Activated CD4-positive, alpha-beta T cell treated with anti-CD3 and anti-CD28 coated beads, Interleukin-2, amount 50 U/mL, for 24 hours (primary cell): ENCODE measurements around the gene RSAD1.

Experiments
- DNase-seq, 2 donors: peaks; one replicate each; pipeline ENCODE4 v3.0.0-alpha.2; 2020; ENCODE audit warnings: low read depth in 1 of 2, low spot score in 1 of 2

The RSAD1 gene

GRCh38 chr17:50457621-50458020, 21.0 kb upstream of the RSAD1 start:
- no peak for DNase-seq

DNA sequence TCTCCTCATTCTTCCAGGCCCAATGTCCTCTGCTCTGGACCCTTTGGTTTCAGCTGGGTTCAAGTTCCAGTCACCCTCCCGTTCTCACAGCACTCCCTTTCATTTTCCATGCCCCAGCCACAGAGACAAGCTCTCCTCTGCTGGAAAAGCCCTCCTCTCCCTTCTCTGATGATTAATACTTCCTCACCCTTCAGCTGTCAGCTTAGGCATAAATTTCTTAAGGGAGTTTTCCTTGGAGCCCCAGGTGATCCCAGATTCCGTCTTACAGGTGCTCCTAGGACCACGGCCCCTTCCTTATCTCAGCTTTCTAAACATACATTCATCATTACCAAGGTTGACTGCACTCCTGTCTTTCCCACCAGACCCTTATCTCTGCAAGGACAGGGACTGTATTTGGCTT, 20.4 kb upstream of the RSAD1 start:
- DNase-seq = no peak

DNA sequence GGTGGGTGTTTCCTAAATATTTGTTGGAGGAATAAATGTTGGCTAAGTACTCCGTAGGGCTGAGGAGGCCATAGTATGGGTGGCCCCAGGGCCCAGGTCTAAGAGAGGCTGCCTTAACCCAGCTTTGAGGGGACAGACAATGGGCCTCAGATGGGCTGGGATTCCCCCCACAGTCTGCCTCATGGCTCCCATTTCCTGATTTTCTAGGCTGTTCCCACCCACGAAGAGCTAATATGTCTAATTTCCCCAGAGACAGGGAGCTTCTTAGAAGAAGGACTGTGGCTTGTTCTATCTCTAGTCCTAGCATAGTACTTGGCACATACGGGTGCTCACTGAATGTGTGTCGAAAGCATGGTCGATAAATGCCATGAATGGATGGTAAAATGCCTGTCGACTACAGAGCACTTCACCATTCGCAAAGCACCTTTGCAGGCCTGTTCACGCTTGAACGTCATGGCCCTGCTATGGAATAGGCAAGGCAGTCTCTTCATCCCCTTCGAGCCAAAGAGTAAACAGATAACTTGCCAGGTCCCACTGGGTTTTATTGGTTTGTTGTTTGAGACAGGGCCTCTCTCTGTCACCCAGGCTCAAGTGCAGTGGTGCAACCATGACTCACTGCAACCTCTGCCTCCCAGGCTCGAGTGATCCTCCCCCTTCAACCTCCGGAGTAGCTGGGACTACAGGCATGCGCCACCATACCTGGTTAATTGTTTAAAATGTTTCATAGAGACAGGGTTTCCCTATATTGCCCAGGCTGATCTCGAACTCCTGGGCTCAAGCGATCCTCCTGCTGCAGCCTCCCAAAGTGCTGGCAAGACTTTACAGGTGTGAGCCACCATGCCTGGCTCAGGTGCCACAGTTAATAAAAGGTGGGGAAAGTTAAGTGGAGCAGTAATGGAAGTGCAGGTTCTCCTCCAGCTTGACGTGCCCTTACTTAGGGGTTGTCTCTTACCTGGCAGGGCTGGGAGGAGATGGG, 19.7 kb upstream of the RSAD1 start:
- no peak for DNase-seq

DNA sequence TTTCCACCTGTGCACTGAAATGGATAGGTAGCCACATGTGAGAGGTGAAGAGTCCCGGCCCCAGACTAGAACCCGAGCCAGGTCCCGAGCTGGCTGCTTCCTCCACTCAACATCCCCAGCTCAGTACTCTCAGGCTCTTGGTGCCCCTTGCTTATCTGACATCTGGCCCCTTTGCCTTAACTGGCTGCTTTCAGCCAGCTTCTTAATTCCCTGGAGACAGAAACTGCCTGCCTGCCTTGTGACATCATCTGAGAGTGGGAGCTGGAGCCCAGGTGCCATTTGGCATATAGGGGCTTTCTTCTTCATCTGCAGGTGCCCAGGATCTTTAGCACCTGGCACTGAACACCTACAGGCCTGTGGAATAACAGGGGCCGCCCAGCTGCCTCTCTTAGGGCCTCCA, 18.9 kb upstream of the RSAD1 start:
- DNase-seq = no peak

DNA sequence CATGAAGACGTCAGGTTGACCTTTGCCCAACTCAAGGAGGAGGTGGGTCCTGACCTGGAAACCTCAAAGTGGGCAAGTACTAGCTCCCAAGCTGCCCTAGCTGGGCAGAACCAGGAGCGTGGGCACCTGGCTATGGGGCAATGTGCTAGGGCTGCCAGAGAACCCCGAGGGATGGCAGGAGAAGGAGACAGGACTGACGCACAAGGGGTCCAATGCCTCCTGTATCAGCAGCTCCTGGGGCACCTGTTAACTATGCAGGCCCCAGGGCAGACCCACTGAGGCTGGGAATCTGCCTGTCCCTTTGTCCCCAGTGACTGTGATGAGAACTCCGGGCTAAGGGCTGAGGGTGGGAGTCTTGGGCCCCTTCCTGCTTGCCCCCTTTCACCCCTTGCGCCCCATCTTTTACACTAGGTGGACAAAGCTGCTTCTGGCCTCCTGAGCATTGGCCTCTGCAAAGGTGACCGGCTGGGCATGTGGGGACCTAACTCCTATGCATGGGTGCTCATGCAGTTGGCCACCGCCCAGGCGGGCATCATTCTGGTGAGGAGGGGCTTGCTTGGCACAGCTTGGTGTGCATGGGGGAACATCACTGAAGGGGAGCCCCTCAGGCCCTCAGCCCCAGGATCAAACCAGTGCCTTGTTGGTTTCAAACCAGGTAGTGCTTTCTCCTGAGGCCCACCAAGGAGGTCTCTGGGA, 17.7 kb upstream of the RSAD1 start:
- no peak for DNase-seq

DNA sequence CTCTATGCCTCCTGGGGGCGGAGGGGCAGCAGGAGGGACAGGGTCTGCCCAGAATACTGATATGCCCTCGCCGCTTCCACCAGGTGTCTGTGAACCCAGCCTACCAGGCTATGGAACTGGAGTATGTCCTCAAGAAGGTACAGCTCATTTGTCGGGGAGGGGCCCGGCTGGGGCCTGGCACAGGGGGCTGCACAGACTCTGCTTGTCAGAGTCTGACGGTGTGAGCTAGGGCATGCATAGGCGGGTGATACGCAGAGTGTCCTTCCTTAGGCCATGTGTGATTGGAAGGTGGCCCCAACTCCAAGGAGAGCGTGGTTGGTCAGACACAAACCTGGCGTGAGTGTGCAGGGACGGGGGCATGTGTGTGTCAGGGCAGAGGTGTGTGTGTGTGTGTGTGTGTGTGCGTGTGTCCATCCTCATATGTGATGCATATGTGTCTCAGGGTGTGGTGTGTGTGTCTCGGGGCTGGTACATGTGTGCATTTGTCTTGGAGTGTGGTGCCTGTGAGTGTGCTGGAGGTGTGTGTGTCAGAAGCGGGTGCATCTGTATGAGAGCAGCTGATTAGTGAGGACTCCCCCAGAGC, 17.0 kb upstream of the RSAD1 start:
- no peak for DNase-seq

GRCh38 chr17:50462446-50462845, 16.2 kb upstream of the RSAD1 start:
- no peak for DNase-seq

DNA sequence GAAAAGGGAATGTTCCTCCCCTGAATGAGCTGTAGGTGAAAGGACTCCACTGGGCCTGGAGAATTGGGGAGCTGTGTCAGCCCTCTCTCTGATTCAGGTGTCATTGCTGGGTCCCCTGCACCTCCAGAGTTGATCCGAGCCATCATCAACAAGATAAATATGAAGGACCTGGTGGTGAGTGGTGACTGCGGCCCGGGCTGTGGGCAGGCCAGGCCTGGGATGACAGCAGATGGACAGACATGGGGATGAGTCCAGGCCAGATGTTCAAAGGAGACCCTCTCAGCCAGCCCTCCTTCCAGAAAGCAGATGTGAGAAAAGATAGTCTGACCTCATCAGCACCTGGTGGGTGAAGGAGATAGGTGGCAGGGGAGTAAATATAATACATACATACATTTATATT, 14.5 kb upstream of the RSAD1 start:
- DNase-seq = no peak

DNA sequence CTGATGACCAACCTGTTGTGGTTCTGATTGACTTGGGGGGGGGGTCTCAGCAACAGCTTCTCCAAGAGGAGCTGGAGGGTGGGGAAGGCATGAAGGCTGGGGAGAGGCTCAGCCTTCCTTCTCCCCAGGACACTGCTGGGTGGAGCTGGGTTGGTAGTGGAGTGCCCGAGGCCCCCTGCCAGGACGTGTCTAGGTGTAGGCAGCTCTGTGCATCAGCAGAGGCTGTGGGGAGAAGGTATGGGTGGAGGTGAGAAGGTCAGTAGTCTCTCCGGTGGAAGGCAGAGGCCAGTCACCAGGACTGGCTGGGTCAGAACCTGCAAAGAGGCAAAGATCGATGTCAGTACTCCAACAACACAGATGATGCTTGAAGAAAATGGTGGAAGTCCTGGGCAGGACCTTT, 13.9 kb upstream of the RSAD1 start:
- DNase-seq = no peak

- no peak for DNase-seq
These were observed 13.5 kb upstream of the RSAD1 start for GRCh38 chr17:50465171-50465570.

- DNase-seq = no peak
These were observed 13.0 kb upstream of the RSAD1 start for GRCh38 chr17:50465635-50466034.

GRCh38 chr17:50466371-50467113, 12.1 kb upstream of the RSAD1 start:
- no peak for DNase-seq

DNA sequence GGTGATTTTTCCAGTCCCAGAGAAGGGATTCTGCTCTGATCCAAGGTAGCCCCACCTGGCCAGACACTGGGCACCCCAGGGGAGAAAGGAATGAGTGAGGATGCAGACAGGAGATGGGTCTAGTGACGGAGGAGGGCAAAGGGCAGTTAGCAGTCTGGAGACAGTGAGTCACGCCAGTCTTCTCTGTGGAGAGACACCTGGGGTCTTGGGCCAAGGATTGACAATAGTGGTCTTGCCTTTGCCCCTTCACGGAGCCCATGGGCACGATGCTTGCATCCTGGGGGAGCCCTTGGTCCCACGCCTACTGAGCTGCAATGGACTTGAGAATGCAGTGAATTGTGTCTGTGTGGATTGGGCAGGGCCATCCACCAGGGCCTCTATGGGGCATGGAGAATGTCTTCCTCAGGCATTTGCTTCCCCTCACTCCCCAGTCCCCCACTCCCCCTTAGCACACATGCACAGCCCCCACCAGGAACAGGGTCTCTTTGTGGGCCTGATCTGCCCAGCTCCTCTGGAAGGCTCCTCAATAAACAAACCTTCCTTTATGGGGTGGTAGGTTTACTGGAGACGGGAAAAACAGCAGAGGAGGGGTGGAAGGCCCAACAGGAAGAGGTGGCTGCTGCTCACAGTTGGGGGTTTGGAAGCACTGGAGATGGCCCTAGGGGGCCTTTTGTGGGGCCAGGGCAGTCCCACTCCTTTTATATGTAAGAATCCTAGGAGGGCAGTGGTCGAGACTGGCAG, 11.4 kb upstream of the RSAD1 start:
- no peak for DNase-seq

DNA sequence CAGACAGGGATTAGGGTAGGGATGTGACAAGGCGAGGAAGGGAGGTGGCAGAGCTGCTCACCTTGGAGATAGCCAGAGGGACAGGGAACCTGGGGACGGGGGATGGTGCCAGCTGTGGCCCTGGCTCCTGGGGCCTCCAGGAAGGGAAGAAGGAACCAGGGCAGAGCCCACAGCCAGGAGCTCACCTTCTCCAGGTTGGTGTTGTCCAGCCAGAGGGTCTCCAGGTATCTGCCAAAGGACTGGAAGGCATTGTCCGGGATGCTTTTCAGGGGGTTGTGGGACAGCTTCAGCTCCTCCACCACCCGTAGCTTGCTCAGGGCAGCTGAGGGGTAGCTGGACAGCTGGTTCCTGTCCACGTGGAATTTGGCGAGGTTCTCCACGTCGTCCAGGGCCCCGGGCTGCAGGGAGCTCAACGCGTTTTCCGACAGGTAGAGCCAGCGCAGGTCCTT, 10.8 kb upstream of the RSAD1 start:
- DNase-seq = no peak

GRCh38 chr17:50468304-50469207, 10.1 kb upstream of the RSAD1 start, which contains the start of gene CHAD:
TSS of gene CHAD (minus strand) at chr17:50468880. CDS start at chr17:50468813, 67 bp downstream.
- no peak for DNase-seq

GRCh38 chr17:50469208-50469605, 9.5 kb upstream of the RSAD1 start:
- DNase-seq = no peak

GRCh38 chr17:50469671-50470305, 8.9 kb upstream of the RSAD1 start:
- no peak for DNase-seq

DNA sequence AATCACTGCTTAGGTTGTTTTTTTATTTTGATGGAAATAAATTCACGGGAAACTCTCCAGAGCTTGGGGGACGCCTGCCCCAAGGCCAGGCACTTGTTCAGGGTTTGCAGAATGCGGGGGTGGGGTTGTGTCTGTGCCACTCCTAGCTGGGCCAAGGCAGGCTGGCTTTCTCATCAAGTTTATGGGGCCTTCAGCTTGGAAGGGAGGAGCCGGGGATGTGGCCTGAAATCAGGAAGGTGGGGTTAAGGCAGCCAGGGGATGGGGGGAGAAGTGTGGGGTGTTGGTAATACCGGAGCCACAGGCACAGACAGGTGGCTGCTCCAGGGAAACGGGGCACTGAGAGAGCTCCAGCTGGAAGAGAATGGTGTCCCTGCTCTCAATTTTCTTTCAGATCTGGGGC, 8.2 kb upstream of the RSAD1 start:
- DNase-seq = no peak
